Heart left ventricle (tissue), 13 donors: ENCODE measurements around the gene XRCC2.
"Not testable (repeated sequence)": the region's sequence is repeated elsewhere in the genome, so short reads cannot be mapped to it uniquely, and the experiment has no call there.

Experiments
- POLR2A ChIP-seq, 2 donors: fragments of 450-650 bp; IDR thresholded peaks; one replicate each; pipeline ENCODE4 v1.6.1; 2017; ENCODE audit warnings: antibody characterized with exemption in 2 of 2, mild to moderate bottlenecking in 2 of 2, moderate library complexity in 2 of 2
- TF ChIP-seq, protein P1 (sequence below), 12 donors: fragments of 200-600 bp; sonication (generic) in 4 of 12; IDR thresholded peaks; one replicate each; pipeline versions ENCODE4 v1.5.0 to v1.8.0; 2018 to 2022; ENCODE audit warnings: antibody characterized with exemption in 12 of 12, mild to moderate bottlenecking in 5 of 12
- donor health status: ischemic (EF 13 %, LVEDD 7.1; RV severe dilation, severe dysfunction).
- donor health status: DM: no; HTN: yes; CAD: no.
- donor health status: DM: no; HTN: no; CAD: no.
- donor health status: ischemic (EF 25% LVEDD 6.9; RV normal size, moderate dysfunction).
- donor health status: ischemic (EF 25% LVEDD 5.7; RV mildly dilated, moderate dysfunction).
- donor health status: ischemic (EF 35%, LVEDD 5.7; RV mildly dilated, moderate dysfunction).
- donor health status: nonischemic (EF 11% LVEDD 7.7; RV severe dilation, severe dysfunction).
- donor health status: DM: yes; HTN: yes; CAD: no.
- donor health status: PGD.
- donor health status: ischemic (EF 29% LVEDD 5.4; RV normal size, mild dysfunction).
- donor health status: nonischemic (EF 23%, LVEDD 6.1; RV moderate dilation, normal function).

DNA sequence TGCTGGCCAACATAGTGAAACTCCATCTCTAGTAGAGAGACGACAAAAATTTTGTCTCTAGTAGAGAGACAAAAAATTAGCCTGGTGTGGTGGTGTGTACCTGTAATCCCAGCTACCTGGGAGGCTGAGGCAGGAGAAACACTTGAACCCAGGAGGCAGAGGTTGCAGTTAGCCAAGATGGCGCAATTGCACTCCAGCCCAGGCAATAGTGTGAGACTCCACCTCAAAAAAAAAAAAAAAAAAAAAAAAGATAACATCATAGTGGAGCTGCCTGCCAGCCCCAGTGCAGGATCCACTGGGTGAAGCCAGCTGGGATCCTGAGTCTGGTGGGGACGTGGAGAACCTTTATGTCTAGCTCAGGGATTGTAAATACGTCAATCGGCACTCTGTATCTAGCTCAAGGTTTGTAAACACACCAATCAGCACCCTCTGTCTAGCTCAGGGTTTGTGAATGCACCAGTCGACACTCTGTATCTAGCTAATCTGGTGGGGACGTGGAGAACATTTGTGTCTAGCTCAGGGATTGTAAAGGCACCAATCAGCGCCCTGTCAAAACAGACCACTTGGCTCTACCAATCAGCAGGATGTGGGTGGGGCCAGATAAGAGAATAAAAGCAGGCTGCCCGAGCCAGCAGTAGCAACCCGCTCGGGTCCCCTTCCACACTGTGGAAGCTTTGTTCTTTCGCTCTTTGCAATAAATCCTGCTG is 21.5 kb upstream of the XRCC2 start:
- TF ChIP-seq, protein P1, sequence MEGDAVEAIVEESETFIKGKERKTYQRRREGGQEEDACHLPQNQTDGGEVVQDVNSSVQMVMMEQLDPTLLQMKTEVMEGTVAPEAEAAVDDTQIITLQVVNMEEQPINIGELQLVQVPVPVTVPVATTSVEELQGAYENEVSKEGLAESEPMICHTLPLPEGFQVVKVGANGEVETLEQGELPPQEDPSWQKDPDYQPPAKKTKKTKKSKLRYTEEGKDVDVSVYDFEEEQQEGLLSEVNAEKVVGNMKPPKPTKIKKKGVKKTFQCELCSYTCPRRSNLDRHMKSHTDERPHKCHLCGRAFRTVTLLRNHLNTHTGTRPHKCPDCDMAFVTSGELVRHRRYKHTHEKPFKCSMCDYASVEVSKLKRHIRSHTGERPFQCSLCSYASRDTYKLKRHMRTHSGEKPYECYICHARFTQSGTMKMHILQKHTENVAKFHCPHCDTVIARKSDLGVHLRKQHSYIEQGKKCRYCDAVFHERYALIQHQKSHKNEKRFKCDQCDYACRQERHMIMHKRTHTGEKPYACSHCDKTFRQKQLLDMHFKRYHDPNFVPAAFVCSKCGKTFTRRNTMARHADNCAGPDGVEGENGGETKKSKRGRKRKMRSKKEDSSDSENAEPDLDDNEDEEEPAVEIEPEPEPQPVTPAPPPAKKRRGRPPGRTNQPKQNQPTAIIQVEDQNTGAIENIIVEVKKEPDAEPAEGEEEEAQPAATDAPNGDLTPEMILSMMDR (IDR thresholded peaks at IDR 0.05) = not testable (repeated sequence)
- TF ChIP-seq POLR2A (IDR thresholded peaks at IDR 0.05) = not testable (repeated sequence)
